Natural killer cell (primary cell): Measurements from ENCODE around the gene CPSF7. TPM values are rescaled to one million over a fixed set of nuclear protein-coding genes. Genes with fewer than 3 reads are reported as not detected.

ENCODE experiments used
- ATAC-seq, 3 donors: fragments of 150-1000 bp in 2 of 3; fragments of 200-7000 bp in 1 of 3; cut with Tn5 transposase; 1 replicate in 1 of 3; 2 replicates in 2 of 3; pipeline ENCODE4 v1.10.0; 2021; ENCODE audit warnings: mild to moderate bottlenecking in 2 of 3, moderate library complexity in 2 of 3
- DNase-seq, 2 donors: peaks; one replicate each; pipeline versions ENCODE4 v3.0.0 to v3.0.0-alpha.2; 2013 to 2021; ENCODE audit warnings: mixed read lengths in 1 of 2
- H3K27ac ChIP-seq: one replicate; pipeline ENCODE4 v1.5.1; 2013; ENCODE audit warnings: mild to moderate bottlenecking, low read length
- H3K27me3 ChIP-seq: one replicate; pipeline ENCODE4 v1.6.1; 2013; ENCODE audit warnings: low read length; ENCODE audit not compliant: control insufficient read depth, insufficient read depth
- H3K36me3 ChIP-seq: one replicate; pipeline ENCODE4 v1.6.1; 2013; ENCODE audit warnings: low read length; ENCODE audit not compliant: control insufficient read depth, insufficient read depth
- H3K4me1 ChIP-seq: one replicate; pipeline ENCODE4 v1.6.1; 2013; ENCODE audit warnings: low read length; ENCODE audit not compliant: control insufficient read depth, insufficient read depth
- H3K4me3 ChIP-seq: one replicate; pipeline ENCODE4 v1.5.1; 2013; ENCODE audit warnings: low read length
- H3K9me3 ChIP-seq: one replicate; pipeline ENCODE4 v1.6.1; 2013; ENCODE audit warnings: low read length; ENCODE audit not compliant: control insufficient read depth, insufficient read depth
- H3K27ac Mint-ChIP-seq, 2 donors: one replicate each; pipeline ENCODE4 v1.8.0; 2022; ENCODE audit warnings: mild to moderate bottlenecking in 2 of 2, mixed read lengths in 2 of 2, moderate library complexity in 1 of 2
- H3K27me3 Mint-ChIP-seq, 2 donors: one replicate each; pipeline ENCODE4 v1.8.0; 2022; ENCODE audit warnings: low read depth in 2 of 2, mixed read lengths in 2 of 2
- H3K36me3 Mint-ChIP-seq: one replicate; pipeline ENCODE4 v1.8.0; 2022; ENCODE audit warnings: mixed read lengths
- H3K4me1 Mint-ChIP-seq, 2 donors: one replicate each; pipeline ENCODE4 v1.8.0; 2022; ENCODE audit warnings: mixed read lengths in 2 of 2
- H3K4me3 Mint-ChIP-seq: one replicate; pipeline ENCODE4 v1.8.0; 2022; ENCODE audit warnings: mild to moderate bottlenecking, moderate library complexity, mixed read lengths
- H3K9me3 Mint-ChIP-seq, 2 donors: one replicate each; pipeline ENCODE4 v1.8.0; 2022; ENCODE audit warnings: mixed read lengths in 2 of 2
- WGBS: methylation state at CpG from one replicate; pipeline ENCODE4 v1.1.7; 2013; ENCODE audit warnings: missing lambda C conversion rate; ENCODE audit not compliant: insufficient coverage; 5-methylcytosine and 5-hydroxymethylcytosine counted together
- intact Hi-C: fragments of 100-400 bp; cut with micrococcal nuclease; formaldehyde crosslinking; loops from one replicate; pipeline ENCODE4 v1.14.2; 2022
- total RNA-seq, 4 donors: library from RNA; stranded (reverse); fragments of 120-200 nt in 1 of 4; gene quantifications; one replicate each; pipeline versions ENCODE4 v1.2.3 to v1.2.4, GENCODE V29; 2013 to 2022
- TF ChIP-seq, protein P1 (sequence below): fragments of 200-600 bp; IDR thresholded peaks from one replicate; pipeline ENCODE4 v1.8.0; 2022; ENCODE audit warnings: antibody characterized with exemption

CPSF7 gene
- total RNA-seq, 3 donors from 2014 or later (not counting 1 experiment from before 2014, with no cell fraction given): 99.5 to 120 (median 104) TPM

- Histone ChIP-seq H3K4me1 (no peaks in the 10 kb centered on the region), H3K4me3 (no peak overlapping the region), H3K9me3 (no peaks in the 10 kb centered on the region), H3K27me3 (no peaks in the 10 kb centered on the region), H3K27ac (no peak overlapping the region), H3K36me3 (peaks cover 47% of the 10 kb centered on the region)
- H3K36me3 Mint-ChIP-seq: peaks cover 17% of the 10 kb centered on the region
- no peaks in the 10 kb centered on the region for H3K27me3 Mint-ChIP-seq
- H3K9me3 Mint-ChIP-seq: no peaks in the 10 kb centered on the region
- intact Hi-C loops: no loop called here
- no peak overlapping the region for H3K4me3 Mint-ChIP-seq
- ATAC-seq (no peak), DNase-seq (no peak)
- H3K4me1 Mint-ChIP-seq: peaks cover 1 to 3% of the 10 kb centered on the region in 2 donors
- WGBS: 96% methylated on average over 7 of the region's 7 CpGs
- TF ChIP-seq, protein P1, sequence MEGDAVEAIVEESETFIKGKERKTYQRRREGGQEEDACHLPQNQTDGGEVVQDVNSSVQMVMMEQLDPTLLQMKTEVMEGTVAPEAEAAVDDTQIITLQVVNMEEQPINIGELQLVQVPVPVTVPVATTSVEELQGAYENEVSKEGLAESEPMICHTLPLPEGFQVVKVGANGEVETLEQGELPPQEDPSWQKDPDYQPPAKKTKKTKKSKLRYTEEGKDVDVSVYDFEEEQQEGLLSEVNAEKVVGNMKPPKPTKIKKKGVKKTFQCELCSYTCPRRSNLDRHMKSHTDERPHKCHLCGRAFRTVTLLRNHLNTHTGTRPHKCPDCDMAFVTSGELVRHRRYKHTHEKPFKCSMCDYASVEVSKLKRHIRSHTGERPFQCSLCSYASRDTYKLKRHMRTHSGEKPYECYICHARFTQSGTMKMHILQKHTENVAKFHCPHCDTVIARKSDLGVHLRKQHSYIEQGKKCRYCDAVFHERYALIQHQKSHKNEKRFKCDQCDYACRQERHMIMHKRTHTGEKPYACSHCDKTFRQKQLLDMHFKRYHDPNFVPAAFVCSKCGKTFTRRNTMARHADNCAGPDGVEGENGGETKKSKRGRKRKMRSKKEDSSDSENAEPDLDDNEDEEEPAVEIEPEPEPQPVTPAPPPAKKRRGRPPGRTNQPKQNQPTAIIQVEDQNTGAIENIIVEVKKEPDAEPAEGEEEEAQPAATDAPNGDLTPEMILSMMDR: no peak
- H3K27ac Mint-ChIP-seq: no peak overlapping the region
Observed at GRCh38 chr11:61368646-61369045, 61.1 kb downstream of the CPSF7 start.

- Mint-ChIP-seq H3K9me3 (no peaks in the 10 kb centered on the region), H3K4me3 (no peak overlapping the region), H3K27ac (no peak overlapping the region), H3K4me1 (peaks cover 14 to 16% of the 10 kb centered on the region in 2 donors), H3K27me3 (no peaks in the 10 kb centered on the region), H3K36me3 (peaks cover 17% of the 10 kb centered on the region)
- Histone ChIP-seq H3K27ac (no peak overlapping the region), H3K36me3 (peaks cover 47% of the 10 kb centered on the region), H3K4me1 (peaks cover 8% of the 10 kb centered on the region), H3K27me3 (no peaks in the 10 kb centered on the region), H3K4me3 (no peak overlapping the region), H3K9me3 (no peaks in the 10 kb centered on the region)
- no peak for ATAC-seq
- no peak for DNase-seq
- WGBS: 97% methylated on average over 6 of the region's 6 CpGs
- intact Hi-C loops: no loop called here
- TF ChIP-seq, protein P1: no peak
Observed at GRCh38 chr11:61367406-61367805, 62.4 kb downstream of the CPSF7 start.

GRCh38 chr11:61364012-61364675 lies 65.6 kb downstream of the CPSF7 start:
- DNase-seq (no peak), ATAC-seq (no peak)
- 94% methylated on average over 5 of the region's 5 CpGs for WGBS
- peaks cover 24% of the 10 kb centered on the region for H3K4me1 ChIP-seq
- Mint-ChIP-seq H3K9me3 (no peaks in the 10 kb centered on the region), H3K27ac (peak overlapping the region; percentile 94 to 98), H3K36me3 (peaks cover 9% of the 10 kb centered on the region), H3K4me1 (peaks cover 21 to 26% of the 10 kb centered on the region in 2 donors), H3K4me3 (peak overlapping the region; percentile 99), H3K27me3 (no peaks in the 10 kb centered on the region)
- TF ChIP-seq, protein P1: no peak
- H3K36me3 ChIP-seq: peaks cover 37% of the 10 kb centered on the region
- no peaks in the 10 kb centered on the region for H3K9me3 ChIP-seq
- H3K27me3 ChIP-seq: no peaks in the 10 kb centered on the region
- H3K27ac ChIP-seq: no peak overlapping the region
- H3K4me3 ChIP-seq: no peak overlapping the region
- intact Hi-C loops: no loop called here

DNA sequence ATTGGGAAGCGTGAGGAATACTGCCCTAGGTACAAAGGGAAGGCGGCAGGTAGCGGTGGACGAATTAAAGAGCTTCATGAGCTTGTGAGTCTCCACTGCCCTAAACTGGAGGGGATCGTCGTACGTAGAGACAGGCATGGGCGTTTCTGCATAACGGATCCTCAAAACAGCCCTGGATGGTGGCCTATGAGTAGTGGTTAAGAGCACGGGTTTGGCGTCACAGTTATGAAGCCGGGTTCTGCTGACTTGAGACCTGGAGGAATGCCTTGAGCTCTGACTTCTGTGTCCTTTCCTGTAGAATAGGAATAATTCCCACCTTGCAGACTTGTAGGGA lies 67.3 kb downstream of the CPSF7 start:
- ATAC-seq (peak; percentile 13 to 24 (median 22)), DNase-seq (peak in 1 of 2 donors; percentile 67)
- Histone ChIP-seq H3K9me3 (no peaks in the 10 kb centered on the region), H3K36me3 (peaks cover 27% of the 10 kb centered on the region), H3K27me3 (no peaks in the 10 kb centered on the region), H3K4me3 (peak overlapping the region; percentile 90), H3K4me1 (peaks cover 40% of the 10 kb centered on the region), H3K27ac (peak overlapping the region; percentile 96)
- intact Hi-C loops: loop anchor here (1.0 kb wide), 3 partner anchors 29 to 201 kb away; partner anchors contain the start of genes DDB1, SDHAF2, TKFC and VPS37C
- TF ChIP-seq, protein P1: no peak
- peaks cover 21 to 26% of the 10 kb centered on the region in 2 donors for H3K4me1 Mint-ChIP-seq
- 1% methylated on average over 12 of the region's 12 CpGs for WGBS
- H3K4me3 Mint-ChIP-seq: peak overlapping the region; percentile 99
- H3K36me3 Mint-ChIP-seq: no peaks in the 10 kb centered on the region
- peak overlapping the region; percentile 94 to 98 for H3K27ac Mint-ChIP-seq
- no peaks in the 10 kb centered on the region for H3K27me3 Mint-ChIP-seq
- no peaks in the 10 kb centered on the region for H3K9me3 Mint-ChIP-seq
